ENCODE results near the gene AQP12B.
"Not testable (repeated sequence)": the region's sequence is repeated elsewhere in the genome, so short reads cannot be mapped to it uniquely, and the experiment has no call there.

GRCh38 chr2:240683980-240684728 is 1.5 kb upstream of the AQP12B start:
- TF ChIP-seq PATZ1 (CRISPR knock-in tag; IDR thresholded peaks at IDR 0.05; ENCODE audit: borderline replicate concordance); RARB (CRISPR knock-in tag; IDR thresholded peaks at IDR 0.05); ZFP30 (CRISPR knock-in tag; IDR thresholded peaks at IDR 0.05): not testable (repeated sequence)

All from SK-N-SH treated with all-trans-retinoic acid at 6 μM for 48 hours (cell line).